Measurements from ENCODE around the gene DNAJC5.

DNA sequence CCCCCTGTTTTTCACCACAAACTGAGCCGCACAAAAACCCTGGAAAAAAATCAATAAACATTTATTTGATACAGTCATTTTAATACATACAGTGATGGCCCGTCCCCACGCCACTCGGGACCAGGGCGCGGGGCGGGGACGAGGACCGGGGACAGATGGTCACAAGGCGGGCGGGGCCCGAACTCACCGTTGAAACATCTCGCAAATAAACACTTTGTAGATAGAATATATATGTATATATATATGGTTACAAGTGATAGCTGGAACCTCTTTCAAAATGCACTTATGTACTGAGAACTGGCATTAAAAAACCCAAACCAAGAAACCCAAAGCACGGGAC, 61.7 kb downstream of the DNAJC5 start:
- TF ChIP-seq EZH2 (IDR thresholded peaks at IDR 0.05; ENCODE audit: low read depth, unreplicated experiment) (no peak), POLR2AphosphoS5 (IDR thresholded peaks at IDR 0.05; ENCODE audit: low read depth) (no peak), ZNF331 (CRISPR knock-in tag; IDR thresholded peaks at IDR 0.05; ENCODE audit: low read depth) (no peak), EZH2phosphoT487 (IDR thresholded peaks at IDR 0.05; ENCODE audit: unreplicated experiment) (no peak), ZNF114 (CRISPR knock-in tag; IDR thresholded peaks at IDR 0.05) (no peak), CREB1 (CRISPR knock-in tag; IDR thresholded peaks at IDR 0.05; ENCODE audit: low read depth) (no peak), JUNB (IDR thresholded peaks at IDR 0.05; ENCODE audit: unreplicated experiment) (no peak)
- TF ChIP-seq, protein P1, sequence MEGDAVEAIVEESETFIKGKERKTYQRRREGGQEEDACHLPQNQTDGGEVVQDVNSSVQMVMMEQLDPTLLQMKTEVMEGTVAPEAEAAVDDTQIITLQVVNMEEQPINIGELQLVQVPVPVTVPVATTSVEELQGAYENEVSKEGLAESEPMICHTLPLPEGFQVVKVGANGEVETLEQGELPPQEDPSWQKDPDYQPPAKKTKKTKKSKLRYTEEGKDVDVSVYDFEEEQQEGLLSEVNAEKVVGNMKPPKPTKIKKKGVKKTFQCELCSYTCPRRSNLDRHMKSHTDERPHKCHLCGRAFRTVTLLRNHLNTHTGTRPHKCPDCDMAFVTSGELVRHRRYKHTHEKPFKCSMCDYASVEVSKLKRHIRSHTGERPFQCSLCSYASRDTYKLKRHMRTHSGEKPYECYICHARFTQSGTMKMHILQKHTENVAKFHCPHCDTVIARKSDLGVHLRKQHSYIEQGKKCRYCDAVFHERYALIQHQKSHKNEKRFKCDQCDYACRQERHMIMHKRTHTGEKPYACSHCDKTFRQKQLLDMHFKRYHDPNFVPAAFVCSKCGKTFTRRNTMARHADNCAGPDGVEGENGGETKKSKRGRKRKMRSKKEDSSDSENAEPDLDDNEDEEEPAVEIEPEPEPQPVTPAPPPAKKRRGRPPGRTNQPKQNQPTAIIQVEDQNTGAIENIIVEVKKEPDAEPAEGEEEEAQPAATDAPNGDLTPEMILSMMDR (conservative IDR thresholded peaks at IDR 0.05; ENCODE audit: low read depth in 2 of 2): no peak
- TF ChIP-seq, protein P2, sequence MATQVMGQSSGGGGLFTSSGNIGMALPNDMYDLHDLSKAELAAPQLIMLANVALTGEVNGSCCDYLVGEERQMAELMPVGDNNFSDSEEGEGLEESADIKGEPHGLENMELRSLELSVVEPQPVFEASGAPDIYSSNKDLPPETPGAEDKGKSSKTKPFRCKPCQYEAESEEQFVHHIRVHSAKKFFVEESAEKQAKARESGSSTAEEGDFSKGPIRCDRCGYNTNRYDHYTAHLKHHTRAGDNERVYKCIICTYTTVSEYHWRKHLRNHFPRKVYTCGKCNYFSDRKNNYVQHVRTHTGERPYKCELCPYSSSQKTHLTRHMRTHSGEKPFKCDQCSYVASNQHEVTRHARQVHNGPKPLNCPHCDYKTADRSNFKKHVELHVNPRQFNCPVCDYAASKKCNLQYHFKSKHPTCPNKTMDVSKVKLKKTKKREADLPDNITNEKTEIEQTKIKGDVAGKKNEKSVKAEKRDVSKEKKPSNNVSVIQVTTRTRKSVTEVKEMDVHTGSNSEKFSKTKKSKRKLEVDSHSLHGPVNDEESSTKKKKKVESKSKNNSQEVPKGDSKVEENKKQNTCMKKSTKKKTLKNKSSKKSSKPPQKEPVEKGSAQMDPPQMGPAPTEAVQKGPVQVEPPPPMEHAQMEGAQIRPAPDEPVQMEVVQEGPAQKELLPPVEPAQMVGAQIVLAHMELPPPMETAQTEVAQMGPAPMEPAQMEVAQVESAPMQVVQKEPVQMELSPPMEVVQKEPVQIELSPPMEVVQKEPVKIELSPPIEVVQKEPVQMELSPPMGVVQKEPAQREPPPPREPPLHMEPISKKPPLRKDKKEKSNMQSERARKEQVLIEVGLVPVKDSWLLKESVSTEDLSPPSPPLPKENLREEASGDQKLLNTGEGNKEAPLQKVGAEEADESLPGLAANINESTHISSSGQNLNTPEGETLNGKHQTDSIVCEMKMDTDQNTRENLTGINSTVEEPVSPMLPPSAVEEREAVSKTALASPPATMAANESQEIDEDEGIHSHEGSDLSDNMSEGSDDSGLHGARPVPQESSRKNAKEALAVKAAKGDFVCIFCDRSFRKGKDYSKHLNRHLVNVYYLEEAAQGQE (IDR thresholded peaks at IDR 0.05; ENCODE audit: unreplicated experiment): no peak
